ENCODE measurements around the gene TMEM200A.

GRCh38 chr6:130485870-130486269, 120.1 kb downstream of the TMEM200A start:
- TF ChIP-seq CTCF (conservative IDR thresholded peaks at IDR 0.05) (no peak), EZH2 (IDR thresholded peaks at IDR 0.05; ENCODE audit: low read depth) (no peak)
